Measurements from ENCODE around the gene NKX1-1. TPM values are rescaled to one million over a fixed set of nuclear protein-coding genes. Genes with fewer than 3 reads are reported as not detected.

Gene NKX1-1
- total and polyA plus RNA-seq, 2 donors (not counting 1 experiment from before 2014, with no cell fraction given), result not detected

GRCh38 chr4:1363513-1363912, 42.7 kb downstream of the NKX1-1 start:
- Histone ChIP-seq H3K9ac (ENCODE audit: insufficient read depth, low read length) (no peak overlapping the region), H3K4me2 (ENCODE audit: extremely low read depth, insufficient read depth, low read length) (no peak overlapping the region), H3K9me3 (ENCODE audit: control insufficient read depth, insufficient read depth, low read depth, low read length) (no peaks in the 10 kb centered on the region), H2AFZ (ENCODE audit: low read length) (no peak overlapping the region), H4K20me1 (ENCODE audit: control insufficient read depth, extremely low read depth, insufficient read depth, low read length) (no peaks in the 10 kb centered on the region), H3K4me1 (ENCODE audit: control insufficient read depth, extremely low read depth, insufficient read depth, low read length) (no peaks in the 10 kb centered on the region), H3K27me3 (ENCODE audit: control insufficient read depth, insufficient read depth, low read length) (no peaks in the 10 kb centered on the region), H3K4me3 (replicated peaks in 1 of 4; ENCODE audit: control extremely low read depth in 1 of 4, insufficient read depth in 1 of 4, low read depth in 3 of 4, low read length in 4 of 4) (no peak overlapping the region), H3K27ac (ENCODE audit: insufficient read depth, low read length) (no peak overlapping the region), H3K36me3 (ENCODE audit: control insufficient read depth, insufficient read depth, low read length) (peaks cover 3% of the 10 kb centered on the region), H3K79me2 (ENCODE audit: control insufficient read depth, insufficient read depth, low read length) (no peaks in the 10 kb centered on the region)
- no peak for TF ChIP-seq CTCF (conservative IDR thresholded peaks at IDR 0.05 in 1 of 2, IDR thresholded peaks at IDR 0.05 in 1 of 2; ENCODE audit: low read depth in 1 of 2, low read length in 2 of 2)
- no peak for TF ChIP-seq EZH2 (IDR thresholded peaks at IDR 0.05; ENCODE audit: low read length, missing control alignments)
- DNase-seq (ENCODE audit: low read depth in 2 of 2), result no peak

GRCh38 chr4:1362521-1362920, 43.7 kb downstream of the NKX1-1 start:
- no peak for TF ChIP-seq CTCF (conservative IDR thresholded peaks at IDR 0.05 in 1 of 2, IDR thresholded peaks at IDR 0.05 in 1 of 2; ENCODE audit: low read depth in 1 of 2, low read length in 2 of 2)
- no peak for TF ChIP-seq EZH2 (IDR thresholded peaks at IDR 0.05; ENCODE audit: low read length, missing control alignments)

GRCh38 chr4:1362046-1362445, 44.2 kb downstream of the NKX1-1 start:
- no peak for TF ChIP-seq EZH2 (IDR thresholded peaks at IDR 0.05; ENCODE audit: low read length, missing control alignments)
- TF ChIP-seq CTCF (conservative IDR thresholded peaks at IDR 0.05 in 1 of 2, IDR thresholded peaks at IDR 0.05 in 1 of 2; ENCODE audit: low read depth in 1 of 2, low read length in 2 of 2), result no peak

More at GRCh38 chr4:1362521-1362920, 43.7 kb downstream of the NKX1-1 start:
- H3K4me2 ChIP-seq (ENCODE audit: extremely low read depth, insufficient read depth, low read length), result no peak overlapping the region
- no peaks in the 10 kb centered on the region for H4K20me1 ChIP-seq (ENCODE audit: control insufficient read depth, extremely low read depth, insufficient read depth, low read length)
- peaks cover 9% of the 10 kb centered on the region for H3K36me3 ChIP-seq (ENCODE audit: control insufficient read depth, insufficient read depth, low read length)
- DNase-seq (ENCODE audit: low read depth in 2 of 2), result no peak
- H3K27me3 ChIP-seq (ENCODE audit: control insufficient read depth, insufficient read depth, low read length), result no peaks in the 10 kb centered on the region
- no peaks in the 10 kb centered on the region for H3K79me2 ChIP-seq (ENCODE audit: control insufficient read depth, insufficient read depth, low read length)
- no peaks in the 10 kb centered on the region for H3K4me1 ChIP-seq (ENCODE audit: control insufficient read depth, extremely low read depth, insufficient read depth, low read length)
- no peak overlapping the region for H2AFZ ChIP-seq (ENCODE audit: low read length)
- no peak overlapping the region for H3K4me3 ChIP-seq (replicated peaks in 1 of 4; ENCODE audit: control extremely low read depth in 1 of 4, insufficient read depth in 1 of 4, low read depth in 3 of 4, low read length in 4 of 4)
- no peak overlapping the region for H3K9ac ChIP-seq (ENCODE audit: insufficient read depth, low read length)
- no peak overlapping the region for H3K27ac ChIP-seq (ENCODE audit: insufficient read depth, low read length)
- no peaks in the 10 kb centered on the region for H3K9me3 ChIP-seq (ENCODE audit: control insufficient read depth, insufficient read depth, low read depth, low read length)

More at GRCh38 chr4:1362046-1362445, 44.2 kb downstream of the NKX1-1 start:
- Histone ChIP-seq H4K20me1 (ENCODE audit: control insufficient read depth, extremely low read depth, insufficient read depth, low read length) (no peaks in the 10 kb centered on the region), H2AFZ (ENCODE audit: low read length) (no peak overlapping the region), H3K4me3 (replicated peaks in 1 of 4; ENCODE audit: control extremely low read depth in 1 of 4, insufficient read depth in 1 of 4, low read depth in 3 of 4, low read length in 4 of 4) (no peak overlapping the region), H3K27ac (ENCODE audit: insufficient read depth, low read length) (no peak overlapping the region), H3K9ac (ENCODE audit: insufficient read depth, low read length) (no peak overlapping the region), H3K36me3 (ENCODE audit: control insufficient read depth, insufficient read depth, low read length) (peaks cover 8% of the 10 kb centered on the region), H3K27me3 (ENCODE audit: control insufficient read depth, insufficient read depth, low read length) (no peaks in the 10 kb centered on the region), H3K79me2 (ENCODE audit: control insufficient read depth, insufficient read depth, low read length) (no peaks in the 10 kb centered on the region), H3K4me1 (ENCODE audit: control insufficient read depth, extremely low read depth, insufficient read depth, low read length) (no peaks in the 10 kb centered on the region), H3K9me3 (ENCODE audit: control insufficient read depth, insufficient read depth, low read depth, low read length) (no peaks in the 10 kb centered on the region), H3K4me2 (ENCODE audit: extremely low read depth, insufficient read depth, low read length) (no peak overlapping the region)
- DNase-seq (ENCODE audit: low read depth in 2 of 2), result no peak
